Stimulated activated CD8-positive, alpha-beta memory T cell treated with anti-CD3 and anti-CD28 coated beads, Interleukin-4, amount 100 ng/mL, for 1 hour (primary cell): ENCODE results near the gene ALDH3B1.

Experiments used
- DNase-seq, 2 donors: peaks; one replicate each; pipeline ENCODE4 v3.0.0-alpha.2; 2020; ENCODE audit warnings: low read depth in 2 of 2, low spot score in 1 of 2

Gene ALDH3B1

GRCh38 chr11:68030318-68031143, 20.4 kb downstream of the ALDH3B1 start, which contains the start of gene NDUFS8:
Gene NDUFS8 (plus strand): TSS chr11:68030681. CDS start chr11:68032152, 1,471 bp downstream.
- peak; percentile 90 to 92 for DNase-seq

- no peak for DNase-seq
Observed at GRCh38 chr11:68031144-68031464, 21.0 kb downstream of the ALDH3B1 start.

GRCh38 chr11:68032003-68032402, 21.9 kb downstream of the ALDH3B1 start:
- no peak for DNase-seq

GRCh38 chr11:68032997-68033707, 23.0 kb downstream of the ALDH3B1 start:
- no peak for DNase-seq

- DNase-seq = no peak
Observed at GRCh38 chr11:68033708-68034045, 23.6 kb downstream of the ALDH3B1 start.

GRCh38 chr11:68035266-68035876, 25.2 kb downstream of the ALDH3B1 start:
- DNase-seq = no peak

GRCh38 chr11:68036141-68036716, 26.1 kb downstream of the ALDH3B1 start:
- no peak for DNase-seq

- DNase-seq = no peak
Observed at GRCh38 chr11:68036717-68037239, 26.7 kb downstream of the ALDH3B1 start.

GRCh38 chr11:68037411-68038225, 27.5 kb downstream of the ALDH3B1 start:
- no peak for DNase-seq

GRCh38 chr11:68038226-68038717, 28.1 kb downstream of the ALDH3B1 start:
- DNase-seq = no peak

- peak in 1 of 2 donors; percentile 17 for DNase-seq
Observed at GRCh38 chr11:68038718-68039525, 28.8 kb downstream of the ALDH3B1 start, which contains the start of gene TCIRG1. Gene TCIRG1 (plus strand): TSS chr11:68039025. CDS start chr11:68041272, 2,247 bp downstream.

GRCh38 chr11:68039526-68040086, 29.5 kb downstream of the ALDH3B1 start:
- no peak for DNase-seq

GRCh38 chr11:68040101-68040956, 30.2 kb downstream of the ALDH3B1 start:
- peak in 1 of 2 donors; percentile 9 for DNase-seq

- DNase-seq = no peak
Observed at GRCh38 chr11:68040957-68041591, 30.9 kb downstream of the ALDH3B1 start.

GRCh38 chr11:68041617-68042218, 31.6 kb downstream of the ALDH3B1 start:
- DNase-seq = no peak

- DNase-seq = no peak
Observed at GRCh38 chr11:68042219-68043028, 32.3 kb downstream of the ALDH3B1 start.

- no peak for DNase-seq
Observed at GRCh38 chr11:68043029-68043348, 32.9 kb downstream of the ALDH3B1 start.
